Fibroblast of lung (primary cell): Measurements from ENCODE around the gene RNF225. TPM values are rescaled to one million over a fixed set of nuclear protein-coding genes. Genes with fewer than 3 reads are reported as not detected.
"Not testable (repeated sequence)": the region's sequence is repeated elsewhere in the genome, so short reads cannot be mapped to it uniquely, and the experiment has no call there.

Experiments
- DNase-seq, 2 donors: peaks; one replicate each; pipeline versions ENCODE4 v3.0.0 to v3.0.0-alpha.2; 2010; ENCODE audit warnings: low read depth in 2 of 2
- H2AFZ ChIP-seq: 2 replicates; pipeline ENCODE4 v1.5.1; 2012; ENCODE audit warnings: low read length, control low read depth, inconsistent platforms
- H3K27ac ChIP-seq: 2 replicates; pipeline ENCODE4 v1.5.1; 2011; ENCODE audit warnings: low read length, control low read depth; ENCODE audit not compliant: insufficient read depth
- H3K27me3 ChIP-seq: 2 replicates; pipeline ENCODE4 v1.5.1; 2011; ENCODE audit warnings: mild to moderate bottlenecking, low read length; ENCODE audit not compliant: control insufficient read depth, insufficient read depth
- H3K36me3 ChIP-seq: 2 replicates; pipeline ENCODE4 v1.5.1; 2011; ENCODE audit warnings: low read length; ENCODE audit not compliant: control insufficient read depth, insufficient read depth
- H3K4me1 ChIP-seq: 2 replicates; pipeline ENCODE4 v1.5.1; 2011; ENCODE audit warnings: low read length; ENCODE audit not compliant: control insufficient read depth, insufficient read depth; ENCODE audit errors: extremely low read depth
- H3K4me2 ChIP-seq: 2 replicates; pipeline ENCODE4 v1.5.1; 2011; ENCODE audit warnings: low read length, control low read depth; ENCODE audit not compliant: insufficient read depth; ENCODE audit errors: extremely low read depth
- H3K4me3 ChIP-seq, 4 experiments: fragments of 200-600 bp in 1 of 4; sonication (generic) in 1 of 4; replicated peaks in 1 of 4; 2 replicates each; pipeline ENCODE4 v1.5.1; 2011 to 2016; ENCODE audit warnings: low read length in 4 of 4, low read depth in 3 of 4, mild to moderate bottlenecking in 3 of 4, control low read depth in 2 of 4, inconsistent platforms in 1 of 4, mixed read lengths in 1 of 4; ENCODE audit not compliant: insufficient read depth in 1 of 4; ENCODE audit errors: control extremely low read depth in 1 of 4
- H3K79me2 ChIP-seq: 2 replicates; pipeline ENCODE4 v1.5.1; 2012; ENCODE audit warnings: mild to moderate bottlenecking, low read length, inconsistent platforms; ENCODE audit not compliant: control insufficient read depth, insufficient read depth
- H3K9ac ChIP-seq: 2 replicates; pipeline ENCODE4 v1.5.1; 2011; ENCODE audit warnings: mild to moderate bottlenecking, low read length, control low read depth; ENCODE audit not compliant: insufficient read depth
- H3K9me3 ChIP-seq: 2 replicates; pipeline ENCODE4 v1.5.1; 2012; ENCODE audit warnings: low read depth, low read length; ENCODE audit not compliant: control insufficient read depth, insufficient read depth
- H4K20me1 ChIP-seq: 2 replicates; pipeline ENCODE4 v1.5.1; 2011; ENCODE audit warnings: low read length; ENCODE audit not compliant: control insufficient read depth, insufficient read depth; ENCODE audit errors: extremely low read depth
- CTCF ChIP-seq, 2 donors: IDR thresholded peaks in 1 of 2; conservative IDR thresholded peaks in 1 of 2; 1 replicate in 1 of 2; 2 replicates in 1 of 2; pipeline ENCODE4 v1.5.1; 2011 to 2012; ENCODE audit warnings: low read length in 2 of 2, control low read depth in 1 of 2, inconsistent platforms in 1 of 2, low read depth in 1 of 2, mild to moderate bottlenecking in 1 of 2
- EZH2 ChIP-seq: IDR thresholded peaks from 2 replicates; pipeline ENCODE4 v1.5.1; 2012; ENCODE audit warnings: low read length, control low read depth, mild to moderate bottlenecking; ENCODE audit errors: missing control alignments
- polyA plus RNA-seq, 2 donors: library from polyadenylated mRNA; depleted of rRNA in 1 of 2; stranded (reverse) in 1 of 2; unstranded in 1 of 2; fragments of >200 nt; gene quantifications; 2 replicates each; pipeline ENCODE4 v1.2.1, GENCODE V29; 2011 to 2012; ENCODE audit warnings: missing spikeins in 1 of 2
- total RNA-seq: library from RNA; depleted of rRNA; stranded (reverse); fragments of >200 nt; gene quantifications from 2 replicates; pipeline ENCODE4 v1.2.1, GENCODE V29; 2014

Gene RNF225
- total and polyA plus RNA-seq, 2 donors (not counting 1 experiment from before 2014, with no cell fraction given) = not detected

GRCh38 chr19:58372311-58373133, 22.9 kb upstream of the RNF225 start:
- TF ChIP-seq CTCF (conservative IDR thresholded peaks at IDR 0.05 in 1 of 2, IDR thresholded peaks at IDR 0.05 in 1 of 2; ENCODE audit: low read depth in 1 of 2, low read length in 2 of 2) (no peak), EZH2 (no peak)
- no peak overlapping the region for H2AFZ ChIP-seq
- no peaks in the 10 kb centered on the region for H3K36me3 ChIP-seq
- H3K4me1 ChIP-seq = no peaks in the 10 kb centered on the region
- no peaks in the 10 kb centered on the region for H3K27me3 ChIP-seq
- no peak for DNase-seq
- H3K9me3 ChIP-seq = no peaks in the 10 kb centered on the region
- H3K9ac ChIP-seq = no peak overlapping the region
- H3K4me2 ChIP-seq = no peak overlapping the region
- no peaks in the 10 kb centered on the region for H3K79me2 ChIP-seq
- H4K20me1 ChIP-seq = no peaks in the 10 kb centered on the region
- no peak overlapping the region for H3K27ac ChIP-seq
- H3K4me3 ChIP-seq = no peak overlapping the region

GRCh38 chr19:58374200-58374599, 21.3 kb upstream of the RNF225 start:
- DNase-seq = no peak
- no peaks in the 10 kb centered on the region for H4K20me1 ChIP-seq
- TF ChIP-seq EZH2 (no peak), CTCF (conservative IDR thresholded peaks at IDR 0.05 in 1 of 2, IDR thresholded peaks at IDR 0.05 in 1 of 2; ENCODE audit: low read depth in 1 of 2, low read length in 2 of 2) (no peak)

GRCh38 chr19:58376724-58377123, 18.7 kb upstream of the RNF225 start:
- H4K20me1 ChIP-seq, H3K79me2 ChIP-seq, DNase-seq, H3K36me3 ChIP-seq, H3K4me3 ChIP-seq, H3K27me3 ChIP-seq, H3K9me3 ChIP-seq, H3K9ac ChIP-seq, H3K27ac ChIP-seq, H2AFZ ChIP-seq, H3K4me1 ChIP-seq, H3K4me2 ChIP-seq: not testable (repeated sequence)

More at GRCh38 chr19:58374200-58374599, 21.3 kb upstream of the RNF225 start:
- no peak overlapping the region for H3K4me3 ChIP-seq
- no peak overlapping the region for H3K27ac ChIP-seq
- no peak overlapping the region for H2AFZ ChIP-seq
- H3K9ac ChIP-seq = no peak overlapping the region
- H3K27me3 ChIP-seq = no peaks in the 10 kb centered on the region
- no peaks in the 10 kb centered on the region for H3K36me3 ChIP-seq
- H3K9me3 ChIP-seq = no peaks in the 10 kb centered on the region
- H3K4me2 ChIP-seq = no peak overlapping the region
- H3K4me1 ChIP-seq = no peaks in the 10 kb centered on the region
- no peaks in the 10 kb centered on the region for H3K79me2 ChIP-seq
